Calu3 (cell line): ENCODE results near the gene CSNK2A2. TPM values are rescaled to one million over a fixed set of nuclear protein-coding genes. Genes with fewer than 3 reads are reported as not detected.

Experiments
- BruUV-seq: library from RNA; stranded (reverse); fragments of 400-500 nt; replicated peaks from 2 replicates; lab custom pipeline; 2021; lab: Mats Ljungman, UMichigan
- CTCF ChIA-PET: fragments of 300-600 bp; sonication (Branson Sonifier 250); formaldehyde crosslinking; loops from one replicate; lab custom pipeline; 2022; ENCODE audit warnings: antibody characterized with exemption; lab: Charles Lee
- DNase-seq: peaks from one replicate; pipeline ENCODE4 v3.0.0; 2022
- H3K27ac Mint-ChIP-seq: one replicate; pipeline ENCODE4 v1.8.0; 2022; ENCODE audit warnings: mixed read lengths; ENCODE audit not compliant: unreplicated experiment
- H3K27me3 Mint-ChIP-seq: one replicate; pipeline ENCODE4 v1.8.0; 2022; ENCODE audit warnings: mixed read lengths; ENCODE audit not compliant: unreplicated experiment
- H3K36me3 Mint-ChIP-seq: one replicate; pipeline ENCODE4 v1.8.0; 2022; ENCODE audit warnings: mild to moderate bottlenecking, moderate library complexity, mixed read lengths; ENCODE audit not compliant: insufficient read depth, unreplicated experiment
- H3K4me1 Mint-ChIP-seq: one replicate; pipeline ENCODE4 v1.8.0; 2022; ENCODE audit warnings: mild to moderate bottlenecking, low read depth, mixed read lengths; ENCODE audit not compliant: unreplicated experiment
- H3K4me3 Mint-ChIP-seq: one replicate; pipeline ENCODE4 v1.8.0; 2022; ENCODE audit warnings: mild to moderate bottlenecking, low read depth, moderate library complexity, mixed read lengths; ENCODE audit not compliant: unreplicated experiment
- H3K9me3 Mint-ChIP-seq: one replicate; pipeline ENCODE4 v1.8.0; 2022; ENCODE audit warnings: low read depth, mixed read lengths; ENCODE audit not compliant: unreplicated experiment
- CTCF ChIP-seq: fragments of 200-600 bp; IDR thresholded peaks from one replicate; pipeline ENCODE4 v1.8.0; 2022; ENCODE audit warnings: antibody characterized with exemption; ENCODE audit not compliant: unreplicated experiment
- intact Hi-C: fragments of 100-400 bp; cut with micrococcal nuclease; formaldehyde crosslinking; loops from one replicate; pipeline ENCODE4 v1.10.0; 2022; ENCODE audit not compliant: unreplicated experiment
- total RNA-seq: library from RNA; stranded (reverse); gene quantifications from 2 replicates; pipeline ENCODE4 v1.2.3, GENCODE V29; 2022

The CSNK2A2 gene
- total RNA-seq, 1 experiment from 2014 or later = 85.9 TPM

DNA sequence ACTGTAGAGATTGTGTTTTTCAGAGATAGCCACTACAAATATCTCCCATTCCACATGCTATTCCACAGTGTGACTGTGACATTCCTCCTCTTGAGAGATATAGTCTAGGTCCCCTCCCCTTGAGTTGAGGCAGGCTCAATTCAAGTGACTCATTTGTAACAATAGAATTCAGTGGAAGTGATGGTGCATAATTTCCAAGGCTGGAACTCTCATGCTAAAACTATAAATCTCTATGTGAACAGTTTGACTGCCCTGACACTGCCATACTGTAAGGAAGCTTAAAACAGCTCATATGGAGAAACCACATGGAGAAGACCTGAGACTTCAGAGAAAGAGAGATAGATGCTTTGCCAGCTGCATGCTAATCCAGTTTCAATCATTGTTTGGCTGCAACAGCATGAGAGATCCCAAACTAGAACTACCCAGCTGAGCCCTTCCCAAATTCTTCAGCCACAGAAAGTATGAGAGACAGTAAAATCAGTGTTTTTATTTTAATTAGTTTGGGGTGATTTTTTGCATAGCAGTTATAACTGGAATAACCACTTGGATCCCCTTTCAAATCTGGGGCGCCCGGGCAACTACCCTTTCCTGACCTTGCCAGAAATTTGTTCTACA, 19.5 kb upstream of the CSNK2A2 start:
- Mint-ChIP-seq H3K4me1 (peaks cover 4% of the 10 kb centered on the region), H3K27ac (no peak overlapping the region), H3K4me3 (no peak overlapping the region), H3K27me3 (peaks cover 77% of the 10 kb centered on the region), H3K36me3 (no peaks in the 10 kb centered on the region), H3K9me3 (no peaks in the 10 kb centered on the region)
- CTCF ChIA-PET = interaction anchor here (0.7 kb wide), 1 partner anchor 597 kb away, joined by 3 read pairs; no protein-coding TSS in a partner anchor
- no peak for TF ChIP-seq CTCF
- intact Hi-C loops = no loop called here
- no peak for DNase-seq
- BruUV-seq = no TSS peak

GRCh38 chr16:58212824-58213655, 15.1 kb upstream of the CSNK2A2 start:
- intact Hi-C loops = no loop called here
- Mint-ChIP-seq H3K27me3 (peaks cover 86% of the 10 kb centered on the region), H3K27ac (no peak overlapping the region), H3K9me3 (no peaks in the 10 kb centered on the region), H3K4me3 (no peak overlapping the region), H3K4me1 (no peaks in the 10 kb centered on the region), H3K36me3 (no peaks in the 10 kb centered on the region)
- BruUV-seq = no TSS peak
- CTCF ChIA-PET = interaction anchor here (0.7 kb wide), 1 partner anchor 712 kb away, joined by 6 read pairs; no protein-coding TSS in a partner anchor
- DNase-seq = no peak
- no peak for TF ChIP-seq CTCF

DNA sequence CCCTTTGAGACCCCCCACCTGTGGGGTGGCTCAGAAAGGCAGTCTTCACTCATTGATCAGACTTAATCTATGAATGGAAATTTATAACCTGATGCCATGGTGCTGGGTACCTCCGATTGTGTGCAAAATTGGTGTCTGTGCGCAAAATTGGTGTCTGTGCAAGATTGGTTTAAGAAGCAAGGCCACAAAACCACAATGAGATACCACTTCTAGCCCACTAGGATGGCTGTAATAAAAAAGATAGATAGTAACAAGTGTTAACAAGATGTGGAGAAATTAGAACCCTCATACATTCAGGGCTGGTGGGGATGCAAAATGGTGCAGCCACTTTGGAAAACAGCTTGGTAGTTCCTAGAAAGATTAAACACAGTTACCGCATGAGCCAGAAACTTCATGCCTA, 13.9 kb upstream of the CSNK2A2 start:
- intact Hi-C loops = no loop called here
- Mint-ChIP-seq H3K9me3 (no peaks in the 10 kb centered on the region), H3K27ac (no peak overlapping the region), H3K4me1 (no peaks in the 10 kb centered on the region), H3K27me3 (peaks cover 85% of the 10 kb centered on the region), H3K4me3 (no peak overlapping the region), H3K36me3 (no peaks in the 10 kb centered on the region)
- no peak for TF ChIP-seq CTCF
- CTCF ChIA-PET = no interaction called here
- BruUV-seq = no TSS peak
- DNase-seq = no peak

- CTCF ChIA-PET = no interaction called here
- BruUV-seq = no TSS peak
- no peak for DNase-seq
Measured at GRCh38 chr16:58211245-58211644, 13.3 kb upstream of the CSNK2A2 start.

More at GRCh38 chr16:58211245-58211644, 13.3 kb upstream of the CSNK2A2 start:
- no peak for TF ChIP-seq CTCF
- Mint-ChIP-seq H3K27me3 (peaks cover 85% of the 10 kb centered on the region), H3K36me3 (no peaks in the 10 kb centered on the region), H3K27ac (no peak overlapping the region), H3K4me1 (no peaks in the 10 kb centered on the region), H3K9me3 (no peaks in the 10 kb centered on the region), H3K4me3 (no peak overlapping the region)
- intact Hi-C loops = no loop called here
